ENCODE measurements around the gene ZFP57.

GRCh38 chr6:29656157-29656556, 24.8 kb downstream of the ZFP57 start:
- no peak for TF ChIP-seq CTCF (conservative IDR thresholded peaks at IDR 0.05; ENCODE audit: low read depth in 2 of 2)
- no peak for TF ChIP-seq EZH2 (IDR thresholded peaks at IDR 0.05; ENCODE audit: low read depth, unreplicated experiment)

All from GM23338 (cell line).